ENCODE data around the gene GNAO1.

GNAO1 gene

GRCh38 chr16:56314244-56314850 is 123.1 kb downstream of the GNAO1 start:
- DNase-seq (ENCODE audit: low spot score), result no peak

- DNase-seq (ENCODE audit: low spot score), result no peak
These were observed 124.7 kb downstream of the GNAO1 start for GRCh38 chr16:56315955-56316354.

GRCh38 chr16:56316545-56316944 is 125.3 kb downstream of the GNAO1 start:
- DNase-seq (ENCODE audit: low spot score), result no peak

- peak; percentile 82 for DNase-seq (ENCODE audit: low spot score)
These were observed 126.9 kb downstream of the GNAO1 start for GRCh38 chr16:56317998-56318826.

- no peak for DNase-seq (ENCODE audit: low spot score)
These were observed 127.5 kb downstream of the GNAO1 start for GRCh38 chr16:56318827-56319140.

GRCh38 chr16:56319376-56319775 is 128.1 kb downstream of the GNAO1 start:
- DNase-seq (ENCODE audit: low spot score), result no peak

GRCh38 chr16:56320056-56320455 is 128.8 kb downstream of the GNAO1 start:
- DNase-seq (ENCODE audit: low spot score), result no peak

- DNase-seq (ENCODE audit: low spot score), result no peak
These were observed 129.7 kb downstream of the GNAO1 start for GRCh38 chr16:56320811-56321558.

- no peak for DNase-seq (ENCODE audit: low spot score)
These were observed 130.3 kb downstream of the GNAO1 start for GRCh38 chr16:56321571-56321970.

- DNase-seq (ENCODE audit: low spot score), result no peak
These were observed 133.1 kb downstream of the GNAO1 start for GRCh38 chr16:56324406-56324805.

- no peak for DNase-seq (ENCODE audit: low spot score)
These were observed 134.7 kb downstream of the GNAO1 start for GRCh38 chr16:56325956-56326355.

- DNase-seq (ENCODE audit: low spot score), result no peak
These were observed 136.0 kb downstream of the GNAO1 start for GRCh38 chr16:56327071-56327928.

- DNase-seq (ENCODE audit: low spot score), result no peak
These were observed 136.6 kb downstream of the GNAO1 start for GRCh38 chr16:56327929-56328258.

- DNase-seq (ENCODE audit: low spot score), result no peak
These were observed 137.2 kb downstream of the GNAO1 start for GRCh38 chr16:56328276-56329022.

- DNase-seq (ENCODE audit: low spot score), result no peak
These were observed 138.6 kb downstream of the GNAO1 start for GRCh38 chr16:56329887-56330286.

- DNase-seq (ENCODE audit: low spot score), result no peak
These were observed 139.2 kb downstream of the GNAO1 start for GRCh38 chr16:56330476-56330875.

GRCh38 chr16:56331399-56331798 is 140.1 kb downstream of the GNAO1 start:
- no peak for DNase-seq (ENCODE audit: low spot score)

GRCh38 chr16:56331915-56332314 is 140.6 kb downstream of the GNAO1 start:
- no peak for DNase-seq (ENCODE audit: low spot score)

- DNase-seq (ENCODE audit: low spot score), result no peak
These were observed 141.3 kb downstream of the GNAO1 start for GRCh38 chr16:56332464-56333079.

GRCh38 chr16:56334761-56335160 is 143.5 kb downstream of the GNAO1 start:
- DNase-seq (ENCODE audit: low spot score), result no peak

GRCh38 chr16:56336071-56336688 is 144.9 kb downstream of the GNAO1 start:
- DNase-seq (ENCODE audit: low spot score), result no peak

All from NAMALWA (cell line).